ENCODE measurements around the gene ERGIC1. TPM values are rescaled to one million over a fixed set of nuclear protein-coding genes. Genes with fewer than 3 reads are reported as not detected.
A peak's percentile ranks its signal among the peaks of the same experiment; 100 is the strongest.

Gene ERGIC1
- total and polyA plus RNA-seq, 8 donors = 116 to 229 (median 125) TPM

GRCh38 chr5:172919525-172920446, 85.7 kb downstream of the ERGIC1 start:
- ATAC-seq = no peak

GRCh38 chr5:172920447-172920849, 86.4 kb downstream of the ERGIC1 start:
- no peak for ATAC-seq
- DNase-seq = peak in 1 of 4 donors; percentile 20
- Histone ChIP-seq H3K27me3 (no peaks in the 10 kb centered on the region), H3K27ac (no peak overlapping the region), H3K4me3 (no peak overlapping the region), H3K9me3 (no peaks in the 10 kb centered on the region), H3K4me1 (peaks cover 0 to 17% of the 10 kb centered on the region in 2 donors), H3K36me3 (peaks cover 0 to 87% of the 10 kb centered on the region in 2 donors)
- TF ChIP-seq CTCF (IDR thresholded peaks at IDR 0.05) = no peak
- intact Hi-C loops (cut with DNase I) = no loop called here

More at GRCh38 chr5:172919525-172920446, 85.7 kb downstream of the ERGIC1 start:
- intact Hi-C loops (cut with DNase I) = no loop called here
- no peak for TF ChIP-seq CTCF (IDR thresholded peaks at IDR 0.05)
- H3K36me3 ChIP-seq = peaks cover 0 to 92% of the 10 kb centered on the region in 2 donors
- DNase-seq = no peak
- H3K4me3 ChIP-seq = no peak overlapping the region
- peaks cover 0 to 10% of the 10 kb centered on the region in 2 donors for H3K4me1 ChIP-seq
- no peak overlapping the region for H3K27ac ChIP-seq
- H3K9me3 ChIP-seq = no peaks in the 10 kb centered on the region
- H3K27me3 ChIP-seq = no peaks in the 10 kb centered on the region

- intact Hi-C loops (cut with DNase I) = no loop called here
- Histone ChIP-seq H3K9me3 (no peaks in the 10 kb centered on the region), H3K27me3 (no peaks in the 10 kb centered on the region), H3K36me3 (peaks cover 0 to 87% of the 10 kb centered on the region in 2 donors), H3K4me3 (no peak overlapping the region), H3K27ac (no peak overlapping the region), H3K4me1 (peaks cover 0 to 18% of the 10 kb centered on the region in 2 donors)
- DNase-seq (no peak), ATAC-seq (no peak)
- no peak for TF ChIP-seq CTCF (IDR thresholded peaks at IDR 0.05)
Observed at GRCh38 chr5:172920995-172921394, 86.9 kb downstream of the ERGIC1 start.

- no peak for TF ChIP-seq CTCF (IDR thresholded peaks at IDR 0.05)
- Histone ChIP-seq H3K4me3 (no peak overlapping the region), H3K36me3 (peaks cover 0 to 87% of the 10 kb centered on the region in 2 donors), H3K27me3 (no peaks in the 10 kb centered on the region), H3K9me3 (no peaks in the 10 kb centered on the region), H3K4me1 (peaks cover 0 to 18% of the 10 kb centered on the region in 2 donors), H3K27ac (no peak overlapping the region)
- intact Hi-C loops (cut with DNase I) = no loop called here
- no peak for DNase-seq
- ATAC-seq = no peak
Observed at GRCh38 chr5:172921906-172922305, 87.9 kb downstream of the ERGIC1 start.

GRCh38 chr5:172923539-172923938, 89.5 kb downstream of the ERGIC1 start:
- TF ChIP-seq CTCF (IDR thresholded peaks at IDR 0.05) = no peak
- Histone ChIP-seq H3K27ac (no peak overlapping the region), H3K9me3 (no peaks in the 10 kb centered on the region), H3K27me3 (no peaks in the 10 kb centered on the region), H3K4me1 (peaks cover 0 to 14% of the 10 kb centered on the region in 2 donors), H3K36me3 (peaks cover 0 to 86% of the 10 kb centered on the region in 2 donors), H3K4me3 (no peak overlapping the region)
- DNase-seq = no peak
- intact Hi-C loops (cut with DNase I) = no loop called here
- no peak for ATAC-seq

Data from left lung (tissue), 10 donors.